Endothelial cell of umbilical vein (primary cell): Measurements from ENCODE around the gene LYRM7.
"Not testable (repeated sequence)": the region's sequence is repeated elsewhere in the genome, so short reads cannot be mapped to it uniquely, and the experiment has no call there.

Source experiments
- EZH2 ChIP-seq: IDR thresholded peaks from 2 replicates; pipeline ENCODE4 v1.6.1; 2012; ENCODE audit warnings: borderline replicate concordance, low read depth, mild to moderate bottlenecking, moderate library complexity, low read length, inconsistent platforms; ENCODE audit not compliant: severe bottlenecking
- MYC ChIP-seq: IDR thresholded peaks from one replicate; pipeline ENCODE4 v1.6.1; 2011; ENCODE audit warnings: mild to moderate bottlenecking, low read depth, low read length
- POLR2A ChIP-seq: IDR thresholded peaks from 2 replicates; pipeline ENCODE4 v1.6.1; 2012; ENCODE audit warnings: low read depth, mild to moderate bottlenecking, control low read depth, low read length
- POLR2AphosphoS5 ChIP-seq: IDR thresholded peaks from 2 replicates; pipeline ENCODE4 v1.6.1; 2012; ENCODE audit warnings: low read depth, mild to moderate bottlenecking, control low read depth, low read length, moderate library complexity; ENCODE audit not compliant: insufficient read depth
- TF ChIP-seq, protein P1 (sequence below), 2 donors: IDR thresholded peaks; 1 replicate in 1 of 2; 2 replicates in 1 of 2; pipeline ENCODE4 v1.5.1; 2011; ENCODE audit warnings: low read length in 2 of 2, mild to moderate bottlenecking in 2 of 2, moderate library complexity in 2 of 2, control low read depth in 1 of 2, inconsistent platforms in 1 of 2, low read depth in 1 of 2; ENCODE audit not compliant: insufficient read depth in 1 of 2; ENCODE audit errors: extremely low read depth in 1 of 2

DNA sequence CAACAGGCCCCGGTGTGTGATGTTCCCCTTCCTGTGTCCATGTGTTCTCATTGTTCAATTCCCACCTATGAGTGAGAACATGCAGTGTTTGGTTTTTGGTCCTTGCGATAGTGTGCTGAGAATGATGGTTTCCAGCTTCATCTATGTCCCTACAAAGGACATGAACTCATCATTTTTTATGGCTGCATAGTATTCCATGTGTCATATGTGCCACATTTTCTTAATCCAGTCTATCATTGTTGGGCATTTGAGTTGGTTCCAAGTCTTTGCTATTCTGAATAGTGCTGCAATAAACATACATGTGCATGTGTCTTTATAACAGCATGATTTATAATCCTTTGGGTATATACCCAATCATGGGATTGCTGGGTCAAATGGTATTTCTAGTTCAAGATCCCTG lies 37.7 kb upstream of the LYRM7 start:
- not testable (repeated sequence) for TF ChIP-seq POLR2A, POLR2AphosphoS5, EZH2, MYC
- TF ChIP-seq, protein P1, sequence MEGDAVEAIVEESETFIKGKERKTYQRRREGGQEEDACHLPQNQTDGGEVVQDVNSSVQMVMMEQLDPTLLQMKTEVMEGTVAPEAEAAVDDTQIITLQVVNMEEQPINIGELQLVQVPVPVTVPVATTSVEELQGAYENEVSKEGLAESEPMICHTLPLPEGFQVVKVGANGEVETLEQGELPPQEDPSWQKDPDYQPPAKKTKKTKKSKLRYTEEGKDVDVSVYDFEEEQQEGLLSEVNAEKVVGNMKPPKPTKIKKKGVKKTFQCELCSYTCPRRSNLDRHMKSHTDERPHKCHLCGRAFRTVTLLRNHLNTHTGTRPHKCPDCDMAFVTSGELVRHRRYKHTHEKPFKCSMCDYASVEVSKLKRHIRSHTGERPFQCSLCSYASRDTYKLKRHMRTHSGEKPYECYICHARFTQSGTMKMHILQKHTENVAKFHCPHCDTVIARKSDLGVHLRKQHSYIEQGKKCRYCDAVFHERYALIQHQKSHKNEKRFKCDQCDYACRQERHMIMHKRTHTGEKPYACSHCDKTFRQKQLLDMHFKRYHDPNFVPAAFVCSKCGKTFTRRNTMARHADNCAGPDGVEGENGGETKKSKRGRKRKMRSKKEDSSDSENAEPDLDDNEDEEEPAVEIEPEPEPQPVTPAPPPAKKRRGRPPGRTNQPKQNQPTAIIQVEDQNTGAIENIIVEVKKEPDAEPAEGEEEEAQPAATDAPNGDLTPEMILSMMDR (IDR thresholded peaks at IDR 0.05; ENCODE audit: extremely low read depth in 1 of 2, insufficient read depth in 1 of 2, low read depth in 1 of 2, low read length in 2 of 2): not testable (repeated sequence)
